T-helper 2 cell treated with Interferon-gamma antibody and Interleukin-4, amounts not matched to agents 5 μg/mL and 100 μg/mL, for 36 hours (primary cell): ENCODE data around the gene CCDC63.
"Not testable (repeated sequence)": the region's sequence is repeated elsewhere in the genome, so short reads cannot be mapped to it uniquely, and the experiment has no call there.

ENCODE experiments used
- DNase-seq: peaks from one replicate; pipeline ENCODE4 v3.0.0; 2021; ENCODE audit warnings: low spot score
- H3K27ac Mint-ChIP-seq: one replicate; pipeline ENCODE4 v1.8.0; 2021; ENCODE audit warnings: mild to moderate bottlenecking, mixed read lengths
- H3K27me3 Mint-ChIP-seq: one replicate; pipeline ENCODE4 v1.8.0; 2021; ENCODE audit warnings: low read depth, mixed read lengths
- H3K36me3 Mint-ChIP-seq: one replicate; pipeline ENCODE4 v1.8.0; 2021; ENCODE audit warnings: low read depth, mixed read lengths
- H3K4me1 Mint-ChIP-seq: one replicate; pipeline ENCODE4 v1.8.0; 2021; ENCODE audit warnings: low read depth, mixed read lengths
- H3K4me3 Mint-ChIP-seq: one replicate; pipeline ENCODE4 v1.8.0; 2022; ENCODE audit warnings: mild to moderate bottlenecking, moderate library complexity, mixed read lengths
- H3K9me3 Mint-ChIP-seq: one replicate; pipeline ENCODE4 v1.8.0; 2021; ENCODE audit warnings: mixed read lengths

Gene CCDC63

DNA sequence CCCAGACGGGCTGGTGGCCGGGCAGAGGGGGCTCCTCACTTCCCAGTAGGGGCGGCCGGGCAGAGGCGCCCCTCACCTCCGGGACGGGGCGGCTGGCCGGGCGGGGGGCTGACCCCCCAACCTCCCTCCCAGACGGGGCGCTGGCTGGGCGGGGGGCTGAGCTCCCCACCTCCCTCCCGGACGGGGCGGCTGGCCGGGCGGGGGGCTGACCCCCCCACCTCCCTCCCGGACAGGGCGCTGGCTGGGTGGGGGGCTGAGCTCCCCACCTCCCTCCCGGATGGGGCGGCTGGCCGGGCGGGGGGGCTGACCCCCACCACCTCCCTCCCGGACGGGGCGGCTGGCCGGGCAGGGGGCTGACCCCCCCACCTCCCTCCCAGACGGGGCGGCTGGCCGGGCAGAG, 103.7 kb downstream of the CCDC63 start:
- H3K27ac Mint-ChIP-seq, H3K27me3 Mint-ChIP-seq, DNase-seq, H3K4me1 Mint-ChIP-seq, H3K4me3 Mint-ChIP-seq, H3K36me3 Mint-ChIP-seq: not testable (repeated sequence)
- peaks cover 12% of the 10 kb centered on the region for H3K9me3 Mint-ChIP-seq

DNA sequence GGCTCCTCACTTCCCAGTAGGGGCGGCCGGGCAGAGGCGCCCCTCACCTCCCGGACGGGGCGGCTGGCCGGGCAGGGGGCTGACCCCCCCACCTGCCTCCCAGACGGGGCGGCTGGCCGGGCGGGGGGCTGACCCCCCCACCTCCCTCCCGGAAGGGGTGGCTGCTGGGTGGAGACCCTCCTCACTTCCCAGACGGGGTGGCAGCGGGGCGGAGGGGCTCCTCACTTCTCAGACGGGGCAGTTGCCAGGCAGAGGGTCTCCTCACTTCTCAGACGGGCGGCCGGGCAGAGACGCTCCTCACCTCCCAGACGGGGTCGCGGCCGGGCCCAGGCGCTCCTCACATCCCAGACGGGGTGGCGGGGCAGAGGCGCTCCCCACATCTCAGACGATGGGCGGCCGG, 104.1 kb downstream of the CCDC63 start:
- H3K4me1 Mint-ChIP-seq, DNase-seq, H3K27me3 Mint-ChIP-seq, H3K4me3 Mint-ChIP-seq, H3K27ac Mint-ChIP-seq, H3K36me3 Mint-ChIP-seq: not testable (repeated sequence)
- H3K9me3 Mint-ChIP-seq, result peaks cover 12% of the 10 kb centered on the region
